Measurements from ENCODE around the gene XRN1. TPM values are rescaled to one million over a fixed set of nuclear protein-coding genes. Genes with fewer than 3 reads are reported as not detected.
"Not testable (repeated sequence)": the region's sequence is repeated elsewhere in the genome, so short reads cannot be mapped to it uniquely, and the experiment has no call there.

XRN1 gene
- total RNA-seq, 1 experiment from 2014 or later = 45.3 TPM

DNA sequence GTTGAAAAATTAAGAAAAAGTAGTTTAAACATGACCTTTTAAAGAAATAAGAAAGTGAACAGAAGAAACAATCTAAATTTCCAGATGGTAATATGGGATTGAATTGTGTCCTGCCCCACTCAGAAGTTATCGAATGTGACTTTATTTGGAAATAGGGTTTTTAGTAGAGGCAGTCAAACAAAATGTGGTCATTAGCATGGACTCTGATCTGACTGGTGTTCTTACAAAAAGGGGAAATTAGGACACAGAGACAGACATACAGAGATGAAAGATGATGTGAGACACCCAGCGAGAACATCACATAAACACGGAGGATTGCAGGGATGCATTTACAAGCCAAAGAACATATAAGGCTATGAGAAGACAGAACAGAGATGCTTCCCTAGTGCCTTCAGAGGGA, 73.2 kb downstream of the XRN1 start:
- TF ChIP-seq, protein P1, sequence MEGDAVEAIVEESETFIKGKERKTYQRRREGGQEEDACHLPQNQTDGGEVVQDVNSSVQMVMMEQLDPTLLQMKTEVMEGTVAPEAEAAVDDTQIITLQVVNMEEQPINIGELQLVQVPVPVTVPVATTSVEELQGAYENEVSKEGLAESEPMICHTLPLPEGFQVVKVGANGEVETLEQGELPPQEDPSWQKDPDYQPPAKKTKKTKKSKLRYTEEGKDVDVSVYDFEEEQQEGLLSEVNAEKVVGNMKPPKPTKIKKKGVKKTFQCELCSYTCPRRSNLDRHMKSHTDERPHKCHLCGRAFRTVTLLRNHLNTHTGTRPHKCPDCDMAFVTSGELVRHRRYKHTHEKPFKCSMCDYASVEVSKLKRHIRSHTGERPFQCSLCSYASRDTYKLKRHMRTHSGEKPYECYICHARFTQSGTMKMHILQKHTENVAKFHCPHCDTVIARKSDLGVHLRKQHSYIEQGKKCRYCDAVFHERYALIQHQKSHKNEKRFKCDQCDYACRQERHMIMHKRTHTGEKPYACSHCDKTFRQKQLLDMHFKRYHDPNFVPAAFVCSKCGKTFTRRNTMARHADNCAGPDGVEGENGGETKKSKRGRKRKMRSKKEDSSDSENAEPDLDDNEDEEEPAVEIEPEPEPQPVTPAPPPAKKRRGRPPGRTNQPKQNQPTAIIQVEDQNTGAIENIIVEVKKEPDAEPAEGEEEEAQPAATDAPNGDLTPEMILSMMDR (conservative IDR thresholded peaks at IDR 0.05) = no peak
- no peak for TF ChIP-seq EZH2 (IDR thresholded peaks at IDR 0.05; ENCODE audit: low read depth)
- Histone ChIP-seq H3K9me2 (ENCODE audit: insufficient read depth) (no peaks in the 10 kb centered on the region), H3K4me2 (no peak overlapping the region), H4K20me1 (ENCODE audit: insufficient read depth) (no peaks in the 10 kb centered on the region), H3F3A (ENCODE audit: insufficient read depth, low read depth) (no peaks in the 10 kb centered on the region), H3K79me2 (ENCODE audit: low read depth) (no peaks in the 10 kb centered on the region), H2AFZ (no peak overlapping the region), H3K9me3 (ENCODE audit: insufficient read depth, low read depth) (no peaks in the 10 kb centered on the region), H3K36me3 (ENCODE audit: low read depth) (0 out of 2 replicates have a peak, but pooled peaks cover 3% of the 10 kb centered on the region), H3K4me1 (replicated peaks; ENCODE audit: insufficient read depth) (no peaks in the 10 kb centered on the region), H3K27me3 (ENCODE audit: insufficient read depth, low read depth) (no peaks in the 10 kb centered on the region), H3K4me3 (no peak overlapping the region), H3K27ac (no peak overlapping the region)
- intact Hi-C loops (cut with micrococcal nuclease; ENCODE audit: unreplicated experiment) = no loop called here
- ChIA-PET CTCF (interaction anchor here (0.6 kb wide), 1 partner anchor 194 kb away, joined by 3 read pairs; no protein-coding TSS in a partner anchor), POLR2A (ENCODE audit: unreplicated experiment) (no interaction called here)
- BruUV-seq (replicated peaks) = no TSS peak
- DNase-seq = no peak

DNA sequence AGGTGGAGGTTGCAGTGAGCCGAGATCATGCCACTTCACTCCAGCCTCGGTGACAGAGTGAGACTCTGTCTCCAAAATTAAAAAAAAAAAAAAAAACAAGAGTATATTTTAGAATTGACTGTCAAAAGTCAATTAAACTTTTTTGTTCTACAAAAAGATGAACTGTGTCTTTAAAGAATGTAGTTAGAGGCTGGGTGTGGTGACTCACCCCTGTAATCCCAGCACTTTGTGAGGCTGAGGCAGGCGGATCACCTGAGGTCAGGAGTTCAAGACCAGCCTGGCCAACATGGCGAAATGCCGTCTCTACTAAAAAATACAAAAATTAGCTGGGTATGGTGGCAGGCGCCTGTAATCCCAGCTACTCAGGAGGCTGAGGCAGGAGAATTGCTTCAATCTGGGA, 78.3 kb downstream of the XRN1 start:
- H3K27ac ChIP-seq; H3K4me1 ChIP-seq (replicated peaks; ENCODE audit: insufficient read depth); H3K4me2 ChIP-seq; H3K27me3 ChIP-seq (ENCODE audit: insufficient read depth, low read depth); H4K20me1 ChIP-seq (ENCODE audit: insufficient read depth); DNase-seq; H3K9me2 ChIP-seq (ENCODE audit: insufficient read depth); H2AFZ ChIP-seq; H3F3A ChIP-seq (ENCODE audit: insufficient read depth, low read depth); BruUV-seq (replicated peaks); POLR2A ChIA-PET (ENCODE audit: unreplicated experiment); H3K9me3 ChIP-seq (ENCODE audit: insufficient read depth, low read depth); H3K36me3 ChIP-seq (ENCODE audit: low read depth); H3K4me3 ChIP-seq; H3K79me2 ChIP-seq (ENCODE audit: low read depth): not testable (repeated sequence)
- intact Hi-C loops (cut with micrococcal nuclease; ENCODE audit: unreplicated experiment) = loop anchor here (5.0 kb wide), 1 partner anchor 623 kb away; no protein-coding TSS in a partner anchor
- CTCF ChIA-PET = interaction anchor here (0.6 kb wide), 1 partner anchor 147 kb away, joined by 4 read pairs; no protein-coding TSS in a partner anchor

DNA sequence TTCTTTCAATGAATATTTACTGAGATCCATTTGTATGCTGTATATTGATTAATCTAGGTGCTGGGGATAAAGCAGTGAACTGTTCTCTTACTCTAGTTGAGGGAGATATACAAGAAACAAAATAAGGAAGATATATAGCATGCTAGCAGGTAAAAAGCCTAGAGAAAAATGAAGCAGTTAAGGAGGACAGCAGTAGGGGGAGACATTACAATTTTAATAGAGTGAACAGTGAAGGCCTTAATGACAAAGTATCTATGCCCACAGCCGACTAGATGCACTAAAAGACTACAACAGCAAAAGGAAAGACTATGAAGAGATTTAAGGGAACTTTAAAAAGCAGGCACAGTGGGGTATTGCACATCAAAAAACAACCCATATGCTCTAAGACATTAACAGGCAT, 81.4 kb downstream of the XRN1 start:
- no peak for DNase-seq
- BruUV-seq (replicated peaks) = no TSS peak
- TF ChIP-seq, protein P1 (conservative IDR thresholded peaks at IDR 0.05) = peak; percentile 62
- TF ChIP-seq EZH2 (IDR thresholded peaks at IDR 0.05; ENCODE audit: low read depth) = no peak
- H3K4me2 ChIP-seq = no peak overlapping the region
- H3K27me3 ChIP-seq (ENCODE audit: insufficient read depth, low read depth) = no peaks in the 10 kb centered on the region
- H3K4me1 ChIP-seq (replicated peaks; ENCODE audit: insufficient read depth) = no peaks in the 10 kb centered on the region
- H3F3A ChIP-seq (ENCODE audit: insufficient read depth, low read depth) = no peaks in the 10 kb centered on the region
- intact Hi-C loops (cut with micrococcal nuclease; ENCODE audit: unreplicated experiment) = loop anchor here (5.0 kb wide), 1 partner anchor 626 kb away; no protein-coding TSS in a partner anchor
- no peaks in the 10 kb centered on the region for H3K79me2 ChIP-seq (ENCODE audit: low read depth)
- no peaks in the 10 kb centered on the region for H4K20me1 ChIP-seq (ENCODE audit: insufficient read depth)
- H3K27ac ChIP-seq = no peak overlapping the region
- CTCF ChIA-PET = interaction anchor here (0.7 kb wide), 1 partner anchor 176 kb away, joined by 4 read pairs; no protein-coding TSS in a partner anchor
- H3K4me3 ChIP-seq = no peak overlapping the region
- H3K9me2 ChIP-seq (ENCODE audit: insufficient read depth) = no peaks in the 10 kb centered on the region
- POLR2A ChIA-PET (ENCODE audit: unreplicated experiment) = no interaction called here
- peaks cover 8% of the 10 kb centered on the region; the same call in 1 of the 2 replicates for H3K36me3 ChIP-seq (ENCODE audit: low read depth)
- H2AFZ ChIP-seq = no peak overlapping the region
- H3K9me3 ChIP-seq (ENCODE audit: insufficient read depth, low read depth) = no peaks in the 10 kb centered on the region

DNA sequence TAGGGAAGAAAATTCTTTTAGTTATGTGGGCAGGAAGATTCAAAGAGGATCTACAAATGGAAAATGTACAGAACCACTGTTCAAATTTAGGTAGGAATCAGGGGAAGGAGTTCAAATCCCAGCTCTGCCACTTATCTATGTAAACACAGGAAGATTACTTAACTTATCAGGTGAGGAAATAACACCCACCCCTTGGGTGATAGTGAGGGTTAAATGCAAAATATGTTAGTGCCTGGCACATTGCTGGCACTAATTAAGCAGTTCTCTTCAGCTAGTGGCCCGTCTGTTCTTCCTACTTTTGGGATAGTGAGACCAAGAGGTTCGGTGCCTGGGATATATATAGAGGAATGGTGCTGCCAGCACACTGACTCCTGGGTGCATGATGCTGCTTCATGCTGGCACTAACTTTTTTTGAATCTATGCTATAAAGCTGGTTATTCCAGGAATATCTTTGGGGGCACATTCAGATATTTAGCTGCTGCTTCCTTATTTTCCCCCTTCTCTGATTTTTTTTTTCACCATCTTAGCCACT, 83.8 kb downstream of the XRN1 start:
- Histone ChIP-seq H3K36me3 (ENCODE audit: low read depth) (peaks cover 8% of the 10 kb centered on the region; the same call in 1 of the 2 replicates), H3K9me2 (ENCODE audit: insufficient read depth) (no peaks in the 10 kb centered on the region), H3K4me2 (no peak overlapping the region), H3K4me3 (no peak overlapping the region), H3K79me2 (ENCODE audit: low read depth) (no peaks in the 10 kb centered on the region), H3K9me3 (ENCODE audit: insufficient read depth, low read depth) (no peaks in the 10 kb centered on the region), H3K27ac (no peak overlapping the region), H3K4me1 (replicated peaks; ENCODE audit: insufficient read depth) (no peaks in the 10 kb centered on the region), H2AFZ (no peak overlapping the region), H3F3A (ENCODE audit: insufficient read depth, low read depth) (no peaks in the 10 kb centered on the region), H4K20me1 (ENCODE audit: insufficient read depth) (no peaks in the 10 kb centered on the region), H3K27me3 (ENCODE audit: insufficient read depth, low read depth) (no peaks in the 10 kb centered on the region)
- CTCF ChIA-PET = no interaction called here
- BruUV-seq (replicated peaks) = no TSS peak
- intact Hi-C loops (cut with micrococcal nuclease; ENCODE audit: unreplicated experiment) = no loop called here
- POLR2A ChIA-PET (ENCODE audit: unreplicated experiment) = no interaction called here
- TF ChIP-seq, protein P1 (conservative IDR thresholded peaks at IDR 0.05) = no peak
- no peak for TF ChIP-seq EZH2 (IDR thresholded peaks at IDR 0.05; ENCODE audit: low read depth)
- DNase-seq = no peak

DNA sequence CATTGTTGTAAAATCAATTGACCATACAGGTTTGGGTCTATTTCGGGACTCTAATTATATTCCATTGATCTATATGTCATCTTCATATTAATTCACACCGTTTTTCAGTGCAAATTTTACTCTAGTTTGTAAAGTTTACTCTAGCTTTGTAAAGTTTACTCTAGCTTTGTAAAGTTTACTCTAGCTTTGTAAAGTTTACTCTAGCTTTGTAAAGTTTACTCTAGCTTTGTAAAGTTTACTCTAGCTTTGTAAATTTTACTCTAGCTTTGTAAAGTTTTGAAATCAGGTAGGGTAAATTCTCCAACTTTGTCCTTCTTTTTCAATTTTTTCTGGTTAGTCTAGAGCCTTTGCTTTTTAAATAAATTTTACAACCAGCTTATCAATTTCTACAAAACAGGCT, 84.4 kb downstream of the XRN1 start:
- H3K9me2 ChIP-seq (ENCODE audit: insufficient read depth); CTCF ChIA-PET; H3K27ac ChIP-seq; H3K4me2 ChIP-seq; DNase-seq; H3K27me3 ChIP-seq (ENCODE audit: insufficient read depth, low read depth); H3K9me3 ChIP-seq (ENCODE audit: insufficient read depth, low read depth); H3K79me2 ChIP-seq (ENCODE audit: low read depth); H2AFZ ChIP-seq; BruUV-seq (replicated peaks); intact Hi-C loops (cut with micrococcal nuclease; ENCODE audit: unreplicated experiment); H3F3A ChIP-seq (ENCODE audit: insufficient read depth, low read depth); H3K36me3 ChIP-seq (ENCODE audit: low read depth); H3K4me3 ChIP-seq; H3K4me1 ChIP-seq (replicated peaks; ENCODE audit: insufficient read depth); H4K20me1 ChIP-seq (ENCODE audit: insufficient read depth): not testable (repeated sequence)
- POLR2A ChIA-PET (ENCODE audit: unreplicated experiment) = interaction anchor here (0.7 kb wide), 1 partner anchor 487 kb away, joined by 5 read pairs; no protein-coding TSS in a partner anchor

All from PC-9 (cell line).